HepG2 (cell line): ENCODE data around the gene OR8B4.

Experiments
- NPAS2 ChIP-seq: sonication (generic); formaldehyde crosslinking; IDR thresholded peaks from 2 replicates; pipeline ENCODE4 v1.8.0; 2022; ENCODE audit warnings: mild to moderate bottlenecking, missing genetic modification reagents, borderline replicate concordance
- TCF12 ChIP-seq, 2 experiments: fragments of 450-650 bp in 1 of 2; sonication (generic) in 1 of 2; formaldehyde crosslinking in 1 of 2; IDR thresholded peaks; 2 replicates each; pipeline versions ENCODE4 v1.6.1 to v1.8.0; 2017 to 2022; ENCODE audit warnings: antibody characterized with exemption in 1 of 2, mild to moderate bottlenecking in 1 of 2, missing genetic modification reagents in 1 of 2, moderate library complexity in 1 of 2
- ZNF589 ChIP-seq: sonication (generic); formaldehyde crosslinking; conservative IDR thresholded peaks from 2 replicates; pipeline ENCODE4 v1.8.0; 2022; ENCODE audit warnings: mild to moderate bottlenecking, moderate library complexity, missing genetic modification reagents
- ZSCAN9 ChIP-seq: IDR thresholded peaks from 2 replicates; pipeline ENCODE4 v1.6.1; 2016; ENCODE audit warnings: borderline replicate concordance
- TF ChIP-seq, protein P1 (sequence below): sonication (generic); formaldehyde crosslinking; IDR thresholded peaks from 2 replicates; pipeline ENCODE4 v1.9.0; 2021; ENCODE audit warnings: missing genetic modification reagents, mild to moderate bottlenecking, borderline replicate concordance

- TF ChIP-seq ZSCAN9 (CRISPR knock-in tag) (no peak), ZNF589 (CRISPR knock-in tag) (no peak), TCF12 (IDR thresholded peaks at IDR 0.05) (no peak), TCF12 (CRISPR knock-in tag; IDR thresholded peaks at IDR 0.05) (no peak), NPAS2 (CRISPR knock-in tag) (no peak)
- TF ChIP-seq, protein P1, sequence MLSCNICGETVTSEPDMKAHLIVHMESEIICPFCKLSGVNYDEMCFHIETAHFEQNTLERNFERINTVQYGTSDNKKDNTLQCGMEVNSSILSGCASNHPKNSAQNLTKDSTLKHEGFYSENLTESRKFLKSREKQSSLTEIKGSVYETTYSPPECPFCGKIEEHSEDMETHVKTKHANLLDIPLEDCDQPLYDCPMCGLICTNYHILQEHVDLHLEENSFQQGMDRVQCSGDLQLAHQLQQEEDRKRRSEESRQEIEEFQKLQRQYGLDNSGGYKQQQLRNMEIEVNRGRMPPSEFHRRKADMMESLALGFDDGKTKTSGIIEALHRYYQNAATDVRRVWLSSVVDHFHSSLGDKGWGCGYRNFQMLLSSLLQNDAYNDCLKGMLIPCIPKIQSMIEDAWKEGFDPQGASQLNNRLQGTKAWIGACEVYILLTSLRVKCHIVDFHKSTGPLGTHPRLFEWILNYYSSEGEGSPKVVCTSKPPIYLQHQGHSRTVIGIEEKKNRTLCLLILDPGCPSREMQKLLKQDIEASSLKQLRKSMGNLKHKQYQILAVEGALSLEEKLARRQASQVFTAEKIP (CRISPR knock-in tag): no peak
Measured at GRCh38 chr11:124434699-124435098, 10.0 kb upstream of the OR8B4 start.
